Left ventricle myocardium inferior (tissue), 1 donor: ENCODE measurements around the gene LTF. TPM values are rescaled to one million over a fixed set of nuclear protein-coding genes. Genes with fewer than 3 reads are reported as not detected.

Source experiments
- DNase-seq: peaks from one replicate; pipeline ENCODE4 v3.0.0-alpha.2; 2020
- H3K27ac ChIP-seq: fragments of 200-600 bp; replicated peaks from 2 replicates; pipeline ENCODE4 v1.8.0; 2021
- H3K27me3 ChIP-seq: fragments of 200-600 bp; 2 replicates; pipeline ENCODE4 v1.8.0; 2021; ENCODE audit warnings: low read depth
- H3K36me3 ChIP-seq: fragments of 200-600 bp; 2 replicates; pipeline ENCODE4 v1.8.0; 2021
- H3K4me1 ChIP-seq: fragments of 200-600 bp; 2 replicates; pipeline ENCODE4 v1.8.0; 2021
- H3K4me3 ChIP-seq: fragments of 200-600 bp; 2 replicates; pipeline ENCODE4 v1.8.0; 2021; ENCODE audit warnings: mild to moderate bottlenecking, moderate library complexity
- H3K9me3 ChIP-seq: fragments of 200-600 bp; replicated peaks from 2 replicates; pipeline ENCODE4 v1.8.0; 2021
- CTCF ChIP-seq: fragments of 200-600 bp; IDR thresholded peaks from 2 replicates; pipeline ENCODE4 v1.8.0; 2021; ENCODE audit warnings: antibody characterized with exemption, mild to moderate bottlenecking, borderline replicate concordance
- intact Hi-C: fragments of 100-400 bp; cut with micrococcal nuclease; formaldehyde crosslinking; loops from one replicate; pipeline ENCODE4 v1.11.0; 2022
- total RNA-seq: library from RNA; stranded (reverse); fragmentation: NEBNext Ultra II Directional; extraction: Animal tissue kit (Norgen Biotek cat#: 25700); gene quantifications from one replicate; pipeline ENCODE4 v1.2.1, GENCODE V29; 2021
- donor health status: DM: no; HTN: yes; CAD: no; lungs with severe emphysema.

Gene LTF
- total RNA-seq, 1 donor from 2014 or later = 2.7 TPM

GRCh38 chr3:46492890-46493547 lies 28.3 kb upstream of the LTF start:
- Histone ChIP-seq H3K9me3 (no peaks in the 10 kb centered on the region), H3K27me3 (no peaks in the 10 kb centered on the region), H3K27ac (no peak overlapping the region), H3K4me3 (no peak overlapping the region), H3K36me3 (no peaks in the 10 kb centered on the region), H3K4me1 (peaks cover 41% of the 10 kb centered on the region)
- intact Hi-C loops = no loop called here
- no peak for DNase-seq
- no peak for TF ChIP-seq CTCF

DNA sequence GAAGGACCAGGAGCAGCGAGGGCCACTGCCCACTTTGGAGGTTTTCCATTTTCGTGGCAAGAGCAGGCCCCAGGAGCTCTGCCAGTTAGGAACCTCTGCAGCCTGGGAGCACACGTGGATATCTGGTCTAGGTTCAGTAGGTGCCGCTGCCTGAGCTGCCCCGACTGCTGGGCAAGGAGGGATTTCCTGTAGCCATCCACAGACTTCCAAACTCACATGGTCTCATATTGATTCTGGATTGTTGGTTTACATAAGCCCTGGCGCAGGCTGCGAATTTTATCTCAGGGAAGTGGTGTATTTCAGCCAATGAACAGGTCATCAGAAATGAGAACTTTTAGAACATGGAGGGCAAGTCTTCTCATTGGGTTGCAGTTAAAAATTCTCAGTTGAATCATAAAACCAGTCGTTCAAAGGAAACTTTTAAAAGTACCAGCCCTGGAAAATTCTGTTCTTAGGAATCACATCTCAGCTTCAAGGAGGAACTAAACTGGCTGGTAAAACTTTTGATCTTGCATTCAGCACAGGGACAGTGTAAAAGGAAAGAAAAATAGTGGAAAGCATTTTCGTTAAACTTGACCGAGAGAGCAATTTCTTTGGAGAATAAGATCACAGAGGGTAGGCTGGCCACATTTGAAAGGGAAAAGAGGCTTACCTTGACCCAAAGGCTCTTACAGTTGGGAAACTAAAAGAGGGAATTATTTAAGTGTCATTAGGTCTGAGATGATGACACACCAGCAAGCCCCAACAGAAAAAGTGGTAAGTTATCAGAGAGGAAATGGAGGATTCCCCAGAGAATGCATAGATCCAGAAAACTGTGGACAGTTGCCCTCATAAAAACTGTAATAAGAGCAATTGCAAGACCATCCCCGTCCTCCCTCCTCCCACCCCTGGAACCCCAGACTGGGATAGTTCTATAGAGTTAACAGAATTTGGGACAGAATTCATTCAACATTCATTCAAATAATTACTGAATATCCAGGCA lies 26.7 kb upstream of the LTF start:
- Histone ChIP-seq H3K9me3 (no peaks in the 10 kb centered on the region), H3K4me3 (no peak overlapping the region), H3K36me3 (no peaks in the 10 kb centered on the region), H3K27ac (peak overlapping the region; percentile 76), H3K27me3 (no peaks in the 10 kb centered on the region), H3K4me1 (peaks cover 33% of the 10 kb centered on the region)
- TF ChIP-seq CTCF = no peak
- intact Hi-C loops = no loop called here
- DNase-seq = no peak

DNA sequence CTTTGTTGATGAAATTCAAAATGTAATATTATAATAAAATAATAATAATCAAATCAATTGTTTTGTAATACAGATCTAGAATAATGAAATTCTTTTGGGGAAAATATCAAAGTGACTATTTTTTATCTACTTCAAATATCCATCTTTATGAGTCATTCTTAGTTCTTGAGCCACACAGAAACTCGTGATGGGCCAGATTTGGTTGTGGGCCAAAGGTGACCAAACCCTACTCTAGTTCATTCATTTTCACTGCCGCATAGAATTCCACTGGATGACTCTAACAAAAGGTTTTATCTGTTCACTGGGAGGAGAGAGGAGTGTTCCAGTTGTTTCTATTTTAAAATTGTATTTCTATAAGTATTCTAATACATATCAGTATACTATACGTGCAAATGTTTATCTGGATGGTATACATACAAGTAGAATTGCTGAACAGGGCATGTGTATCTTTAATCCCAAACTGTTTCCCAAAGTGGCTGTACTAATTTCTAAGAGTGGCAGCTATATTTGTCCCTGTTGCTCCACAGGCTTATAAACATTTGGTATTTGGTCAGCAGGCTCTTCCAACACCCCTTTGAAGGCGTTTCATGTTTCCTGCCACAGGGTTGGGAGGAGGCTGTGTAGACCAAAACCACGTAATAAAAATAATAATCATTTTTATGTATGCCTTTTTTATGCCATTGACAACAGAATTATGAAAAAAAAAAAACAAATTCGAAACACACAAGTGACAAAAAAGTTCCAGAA lies 25.8 kb upstream of the LTF start:
- Histone ChIP-seq H3K27ac (peak overlapping the region; percentile 76), H3K36me3 (no peaks in the 10 kb centered on the region), H3K27me3 (no peaks in the 10 kb centered on the region), H3K9me3 (no peaks in the 10 kb centered on the region), H3K4me3 (no peak overlapping the region), H3K4me1 (peaks cover 24% of the 10 kb centered on the region)
- TF ChIP-seq CTCF = no peak
- intact Hi-C loops = no loop called here
- DNase-seq = no peak

DNA sequence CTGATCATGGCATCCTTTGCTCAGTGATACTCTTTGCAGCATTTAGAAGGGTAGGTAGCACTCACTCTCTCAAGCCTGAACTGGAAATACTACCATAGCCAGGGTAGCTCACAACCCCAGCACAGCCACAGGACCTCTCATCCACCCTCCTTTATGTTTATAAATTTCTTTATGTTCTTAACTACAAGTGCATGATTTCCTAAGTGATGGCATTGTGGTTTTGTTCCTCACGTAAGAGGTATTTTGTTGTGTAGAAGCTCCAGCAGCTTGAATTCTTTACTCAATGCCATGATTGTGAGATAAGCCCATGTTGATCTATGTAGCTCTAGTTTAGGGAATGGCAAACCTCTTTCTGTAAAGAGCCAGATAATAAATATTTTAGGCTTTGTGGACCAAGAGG lies 25.2 kb upstream of the LTF start:
- no peak for TF ChIP-seq CTCF
- Histone ChIP-seq H3K4me3 (no peak overlapping the region), H3K9me3 (no peaks in the 10 kb centered on the region), H3K4me1 (peaks cover 23% of the 10 kb centered on the region), H3K27me3 (no peaks in the 10 kb centered on the region), H3K27ac (no peak overlapping the region), H3K36me3 (no peaks in the 10 kb centered on the region)
- DNase-seq = no peak
- intact Hi-C loops = loop anchor here (2.0 kb wide), 1 partner anchor 139 kb away; no protein-coding TSS in a partner anchor

GRCh38 chr3:46489381-46489780 lies 24.7 kb upstream of the LTF start:
- Histone ChIP-seq H3K27me3 (no peaks in the 10 kb centered on the region), H3K9me3 (no peaks in the 10 kb centered on the region), H3K27ac (no peak overlapping the region), H3K36me3 (no peaks in the 10 kb centered on the region), H3K4me1 (peaks cover 23% of the 10 kb centered on the region), H3K4me3 (no peak overlapping the region)
- no peak for DNase-seq
- intact Hi-C loops = loop anchor here (2.0 kb wide), 1 partner anchor 139 kb away; no protein-coding TSS in a partner anchor
- no peak for TF ChIP-seq CTCF
